ENCODE measurements around the gene CT45A1.
"Not testable (repeated sequence)": the region's sequence is repeated elsewhere in the genome, so short reads cannot be mapped to it uniquely, and the experiment has no call there.

Gene CT45A1

GRCh38 chrX:135744739-135745138, 31.3 kb downstream of the CT45A1 start:
- H3K4me1 ChIP-seq (ENCODE audit: insufficient read depth, low read length); H3K9me3 ChIP-seq (ENCODE audit: insufficient read depth, low read depth, low read length); H3K27me3 ChIP-seq (ENCODE audit: insufficient read depth, low read length); H3K4me3 ChIP-seq (ENCODE audit: low read length); H3K27ac ChIP-seq (ENCODE audit: low read length); H3K9ac ChIP-seq (ENCODE audit: low read depth, low read length); H3K36me3 ChIP-seq (ENCODE audit: insufficient read depth, low read depth, low read length): not testable (repeated sequence)

GRCh38 chrX:135768091-135768490, 54.7 kb downstream of the CT45A1 start, which contains the start of gene CT45A3:
Gene CT45A3 (minus strand): TSS chrX:135768191. CDS start chrX:135764444, 3,747 bp downstream.
- not testable (repeated sequence) for H3K4me1 ChIP-seq (ENCODE audit: insufficient read depth, low read length); H3K4me3 ChIP-seq (ENCODE audit: low read length); H3K36me3 ChIP-seq (ENCODE audit: insufficient read depth, low read depth, low read length); H3K9ac ChIP-seq (ENCODE audit: low read depth, low read length); H3K27me3 ChIP-seq (ENCODE audit: insufficient read depth, low read length); H3K9me3 ChIP-seq (ENCODE audit: insufficient read depth, low read depth, low read length); H3K27ac ChIP-seq (ENCODE audit: low read length)
